ENCODE measurements around the gene WNT7B. TPM values are rescaled to one million over a fixed set of nuclear protein-coding genes. Genes with fewer than 3 reads are reported as not detected.

Gene WNT7B
- total RNA-seq, 1 experiment from 2014 or later = 66.9 TPM

DNA sequence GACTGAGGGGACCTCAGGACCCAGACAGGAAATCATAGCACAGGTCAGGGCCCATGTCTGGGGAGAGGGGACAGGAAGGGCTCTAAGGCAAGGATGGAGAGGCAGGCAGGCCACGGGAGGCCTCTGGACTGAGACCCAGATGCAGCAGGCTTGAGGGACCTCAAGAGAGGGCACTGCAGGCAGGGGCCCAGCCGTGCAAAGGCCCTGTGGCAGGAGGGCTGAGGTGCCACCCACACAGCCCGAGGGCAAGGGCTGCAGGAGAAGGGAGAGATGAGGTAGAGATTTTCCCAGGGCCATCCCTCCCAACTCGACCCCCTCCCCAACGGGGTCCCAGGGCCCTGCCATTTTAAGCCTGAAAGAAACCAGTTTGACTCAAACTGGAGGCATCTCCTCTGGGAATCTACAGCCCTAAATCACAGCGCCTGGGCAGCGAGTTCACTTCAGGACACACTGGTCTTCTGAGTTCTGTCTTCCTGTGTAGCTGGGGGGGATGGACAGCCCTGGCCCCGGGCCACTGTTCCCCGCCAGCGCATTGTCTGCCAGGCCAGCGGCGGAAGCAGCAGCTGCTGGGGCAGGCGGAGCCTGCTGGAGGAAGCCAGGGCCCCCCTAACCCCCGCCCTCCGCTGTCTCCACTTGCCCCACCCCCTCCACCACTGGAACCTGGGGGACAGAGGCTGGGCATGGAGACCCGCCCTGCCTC lies 20.3 kb upstream of the WNT7B start:
- Histone ChIP-seq H3K36me3 (ENCODE audit: low read depth) (no peaks in the 10 kb centered on the region), H2AFZ (no peak overlapping the region), H3F3A (ENCODE audit: insufficient read depth, low read depth) (peaks cover 5% of the 10 kb centered on the region), H3K9me3 (ENCODE audit: insufficient read depth, low read depth) (no peaks in the 10 kb centered on the region), H4K20me1 (ENCODE audit: insufficient read depth) (no peaks in the 10 kb centered on the region), H3K4me1 (replicated peaks; ENCODE audit: insufficient read depth) (peaks cover 14% of the 10 kb centered on the region), H3K27me3 (ENCODE audit: insufficient read depth, low read depth) (no peaks in the 10 kb centered on the region), H3K4me2 (peak overlapping the region; percentile 60), H3K4me3 (peak overlapping the region; percentile 2; the same call in 1 of the 2 replicates), H3K9me2 (ENCODE audit: insufficient read depth) (no peaks in the 10 kb centered on the region), H3K79me2 (ENCODE audit: low read depth) (no peaks in the 10 kb centered on the region), H3K27ac (no peak overlapping the region)
- BruUV-seq (replicated peaks) = no TSS peak
- TF ChIP-seq, protein P1, sequence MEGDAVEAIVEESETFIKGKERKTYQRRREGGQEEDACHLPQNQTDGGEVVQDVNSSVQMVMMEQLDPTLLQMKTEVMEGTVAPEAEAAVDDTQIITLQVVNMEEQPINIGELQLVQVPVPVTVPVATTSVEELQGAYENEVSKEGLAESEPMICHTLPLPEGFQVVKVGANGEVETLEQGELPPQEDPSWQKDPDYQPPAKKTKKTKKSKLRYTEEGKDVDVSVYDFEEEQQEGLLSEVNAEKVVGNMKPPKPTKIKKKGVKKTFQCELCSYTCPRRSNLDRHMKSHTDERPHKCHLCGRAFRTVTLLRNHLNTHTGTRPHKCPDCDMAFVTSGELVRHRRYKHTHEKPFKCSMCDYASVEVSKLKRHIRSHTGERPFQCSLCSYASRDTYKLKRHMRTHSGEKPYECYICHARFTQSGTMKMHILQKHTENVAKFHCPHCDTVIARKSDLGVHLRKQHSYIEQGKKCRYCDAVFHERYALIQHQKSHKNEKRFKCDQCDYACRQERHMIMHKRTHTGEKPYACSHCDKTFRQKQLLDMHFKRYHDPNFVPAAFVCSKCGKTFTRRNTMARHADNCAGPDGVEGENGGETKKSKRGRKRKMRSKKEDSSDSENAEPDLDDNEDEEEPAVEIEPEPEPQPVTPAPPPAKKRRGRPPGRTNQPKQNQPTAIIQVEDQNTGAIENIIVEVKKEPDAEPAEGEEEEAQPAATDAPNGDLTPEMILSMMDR (conservative IDR thresholded peaks at IDR 0.05) = no peak
- TF ChIP-seq EZH2 (IDR thresholded peaks at IDR 0.05; ENCODE audit: low read depth) = no peak
- intact Hi-C loops (cut with micrococcal nuclease; ENCODE audit: unreplicated experiment) = loop anchor here (5.0 kb wide), 2 partner anchors 40 to 315 kb away; no protein-coding TSS in a partner anchor
- POLR2A ChIA-PET (ENCODE audit: unreplicated experiment) = interaction anchor here (0.5 to 0.6 kb wide), 6 partner anchors 9 to 899 kb away, joined by 3 to 10 read pairs (median 4); no protein-coding TSS in a partner anchor
- peak; percentile 69 to 91 for DNase-seq
- CTCF ChIA-PET = interaction anchor here (0.7 to 3.3 kb wide), 4 partner anchors 10 to 732 kb away, joined by 4 to 32 read pairs (median 6); no protein-coding TSS in a partner anchor

GRCh38 chr22:45996241-45997076 lies 19.5 kb upstream of the WNT7B start:
- H3F3A ChIP-seq (ENCODE audit: insufficient read depth, low read depth) = peaks cover 5% of the 10 kb centered on the region
- intact Hi-C loops (cut with micrococcal nuclease; ENCODE audit: unreplicated experiment) = loop anchor here (5.0 kb wide), 2 partner anchors 41 to 316 kb away; no protein-coding TSS in a partner anchor
- H3K27me3 ChIP-seq (ENCODE audit: insufficient read depth, low read depth) = no peaks in the 10 kb centered on the region
- peaks cover 14% of the 10 kb centered on the region for H3K4me1 ChIP-seq (replicated peaks; ENCODE audit: insufficient read depth)
- no peak overlapping the region for H3K27ac ChIP-seq
- H3K9me3 ChIP-seq (ENCODE audit: insufficient read depth, low read depth) = no peaks in the 10 kb centered on the region
- no peaks in the 10 kb centered on the region for H3K79me2 ChIP-seq (ENCODE audit: low read depth)
- H3K36me3 ChIP-seq (ENCODE audit: low read depth) = no peaks in the 10 kb centered on the region
- H3K9me2 ChIP-seq (ENCODE audit: insufficient read depth) = no peaks in the 10 kb centered on the region
- TF ChIP-seq, protein P1 (conservative IDR thresholded peaks at IDR 0.05) = no peak
- no peak for TF ChIP-seq EZH2 (IDR thresholded peaks at IDR 0.05; ENCODE audit: low read depth)
- no peak overlapping the region for H2AFZ ChIP-seq
- no peak overlapping the region for H3K4me2 ChIP-seq
- BruUV-seq (replicated peaks) = no TSS peak
- no peak overlapping the region for H3K4me3 ChIP-seq
- CTCF ChIA-PET = interaction anchor here (3.3 kb wide), 1 partner anchor 10 kb away, joined by 32 read pairs; no protein-coding TSS in a partner anchor
- no peaks in the 10 kb centered on the region for H4K20me1 ChIP-seq (ENCODE audit: insufficient read depth)
- POLR2A ChIA-PET (ENCODE audit: unreplicated experiment) = interaction anchor here (0.6 kb wide), 3 partner anchors 147 to 898 kb away, joined by 3 to 10 read pairs (median 5); no protein-coding TSS in a partner anchor
- DNase-seq = no peak

DNA sequence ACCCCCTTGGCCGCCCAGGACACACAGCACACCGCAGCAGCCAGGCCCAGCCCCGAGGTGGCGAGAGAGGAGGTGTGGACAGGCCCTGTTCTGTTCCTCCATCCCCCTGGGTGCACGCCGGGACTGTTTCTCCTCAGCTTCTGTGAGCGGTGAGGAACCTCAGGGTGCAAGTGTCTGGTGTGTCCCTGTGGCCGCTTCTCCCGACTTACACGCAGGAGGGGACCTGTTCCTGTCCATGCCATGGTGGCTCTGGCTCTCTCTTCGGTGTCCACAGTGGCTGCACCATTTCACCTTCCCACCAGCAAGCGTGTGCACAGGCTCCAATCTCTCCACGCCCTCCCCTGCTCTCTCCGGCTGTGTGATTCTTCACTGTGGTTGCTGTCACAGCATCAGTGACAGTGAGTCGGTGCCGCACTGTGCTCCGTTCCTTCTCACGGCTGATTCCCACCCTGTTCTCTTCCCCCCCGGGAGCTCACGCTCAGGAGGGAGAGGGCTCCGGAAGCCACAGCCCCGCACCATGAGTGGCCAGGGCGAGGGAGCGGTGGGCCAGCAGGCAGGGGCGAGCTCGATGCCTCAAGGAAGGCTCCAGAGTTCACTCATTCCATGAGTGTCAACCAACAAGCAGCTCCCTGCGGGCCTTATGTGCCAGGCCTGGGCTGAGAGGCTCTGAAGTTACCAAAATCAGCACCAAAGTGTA lies 18.6 kb upstream of the WNT7B start:
- Histone ChIP-seq H3K9me3 (ENCODE audit: insufficient read depth, low read depth) (no peaks in the 10 kb centered on the region), H3K79me2 (ENCODE audit: low read depth) (no peaks in the 10 kb centered on the region), H3F3A (ENCODE audit: insufficient read depth, low read depth) (peaks cover 5% of the 10 kb centered on the region), H3K4me2 (no peak overlapping the region), H3K4me3 (no peak overlapping the region), H3K9me2 (ENCODE audit: insufficient read depth) (no peaks in the 10 kb centered on the region), H3K36me3 (ENCODE audit: low read depth) (no peaks in the 10 kb centered on the region), H4K20me1 (ENCODE audit: insufficient read depth) (no peaks in the 10 kb centered on the region), H2AFZ (no peak overlapping the region), H3K27ac (no peak overlapping the region), H3K4me1 (replicated peaks; ENCODE audit: insufficient read depth) (peaks cover 14% of the 10 kb centered on the region), H3K27me3 (ENCODE audit: insufficient read depth, low read depth) (no peaks in the 10 kb centered on the region)
- intact Hi-C loops (cut with micrococcal nuclease; ENCODE audit: unreplicated experiment) = loop anchor here (1.0 to 5.0 kb wide), 3 partner anchors 42 to 317 kb away; no protein-coding TSS in a partner anchor
- no TSS peak for BruUV-seq (replicated peaks)
- DNase-seq = no peak
- ChIA-PET POLR2A (ENCODE audit: unreplicated experiment) (no interaction called here), CTCF (interaction anchor here (3.3 kb wide), 1 partner anchor 11 kb away, joined by 32 read pairs; no protein-coding TSS in a partner anchor)
- no peak for TF ChIP-seq EZH2 (IDR thresholded peaks at IDR 0.05; ENCODE audit: low read depth)
- TF ChIP-seq, protein P1 (conservative IDR thresholded peaks at IDR 0.05) = no peak

Data from PC-9 (cell line).